Keratinocyte (primary cell): Measurements from ENCODE around the gene VASH2. TPM values are rescaled to one million over a fixed set of nuclear protein-coding genes. Genes with fewer than 3 reads are reported as not detected.

Experiments used
- DNase-seq: peaks from one replicate; pipeline ENCODE4 v3.0.0-alpha.2; 2011; ENCODE audit warnings: low read depth, missing footprints, low spot score
- FAIRE-seq: peaks from 2 replicates; lab custom pipeline; 2011; peaks lifted over from hg19 to GRCh38; lab: Jason Lieb, UNC
- H2AFZ ChIP-seq: 2 replicates; pipeline ENCODE4 v1.6.0; 2012; ENCODE audit warnings: low read length, control low read depth, inconsistent platforms; ENCODE audit not compliant: control insufficient read depth
- H3K27ac ChIP-seq: 2 replicates; pipeline ENCODE4 v1.5.1; 2011; ENCODE audit warnings: low read length; ENCODE audit not compliant: control insufficient read depth, insufficient read depth
- H3K27me3 ChIP-seq: 3 replicates; pipeline ENCODE4 v1.6.0; 2011; ENCODE audit warnings: low read length; ENCODE audit not compliant: control insufficient read depth, insufficient read depth; ENCODE audit errors: extremely low read depth
- H3K36me3 ChIP-seq, 2 experiments: 2 replicates in 1 of 2; 3 replicates in 1 of 2; pipeline ENCODE4 v1.5.1; 2011; ENCODE audit warnings: low read length in 2 of 2, mild to moderate bottlenecking in 1 of 2; ENCODE audit not compliant: control insufficient read depth in 2 of 2, insufficient read depth in 2 of 2; ENCODE audit errors: extremely low read depth in 1 of 2
- H3K4me1 ChIP-seq: 3 replicates; pipeline ENCODE4 v1.5.1; 2011; ENCODE audit warnings: low read length; ENCODE audit not compliant: control insufficient read depth, insufficient read depth; ENCODE audit errors: extremely low read depth
- H3K4me2 ChIP-seq: 3 replicates; pipeline ENCODE4 v1.6.0; 2011; ENCODE audit warnings: low read depth, low read length; ENCODE audit not compliant: control insufficient read depth, insufficient read depth; ENCODE audit errors: extremely low read depth
- H3K4me3 ChIP-seq, 3 experiments: fragments of 200-600 bp in 1 of 3; sonication (generic) in 1 of 3; 2 replicates in 2 of 3; 3 replicates in 1 of 3; pipeline ENCODE4 v1.5.1; 2011 to 2016; ENCODE audit warnings: low read length in 3 of 3, mild to moderate bottlenecking in 3 of 3, control low read depth in 2 of 3, inconsistent platforms in 1 of 3, low read depth in 1 of 3, mixed read lengths in 1 of 3, mixed run types in 1 of 3, moderate library complexity in 1 of 3; ENCODE audit not compliant: control insufficient read depth in 2 of 3, insufficient read depth in 2 of 3; ENCODE audit errors: extremely low read depth in 1 of 3
- H3K79me2 ChIP-seq: 2 replicates; pipeline ENCODE4 v1.6.0; 2012; ENCODE audit warnings: low read length; ENCODE audit not compliant: control insufficient read depth, insufficient read depth
- H3K9ac ChIP-seq: 3 replicates; pipeline ENCODE4 v1.6.0; 2011; ENCODE audit warnings: low read length; ENCODE audit not compliant: control insufficient read depth, insufficient read depth; ENCODE audit errors: extremely low read depth
- H3K9me1 ChIP-seq: 3 replicates; pipeline ENCODE4 v1.6.0; 2011; ENCODE audit warnings: low read length; ENCODE audit not compliant: control insufficient read depth, insufficient read depth; ENCODE audit errors: extremely low read depth
- H3K9me3 ChIP-seq: 2 replicates; pipeline ENCODE4 v1.5.1; 2012; ENCODE audit warnings: low read depth, low read length; ENCODE audit not compliant: control insufficient read depth
- H4K20me1 ChIP-seq: 3 replicates; pipeline ENCODE4 v1.6.0; 2011; ENCODE audit warnings: low read length; ENCODE audit not compliant: control insufficient read depth, insufficient read depth; ENCODE audit errors: extremely low read depth
- EZH2 ChIP-seq: IDR thresholded peaks from one replicate; pipeline ENCODE4 v1.6.1; 2012; ENCODE audit warnings: inconsistent platforms, mild to moderate bottlenecking, low read length, moderate library complexity
- dilution Hi-C: fragments of 300-500 bp; cut with MboI; formaldehyde crosslinking; loops from one replicate; pipeline ENCODE4 v1.7.0; 2020; ENCODE audit warnings: low sequenced_read_pairs; ENCODE audit not compliant: extremely low pct_ligation_motif_present
- polyA plus RNA-seq, 5 experiments: library from polyadenylated mRNA; depleted of rRNA in 3 of 5; stranded (reverse) in 3 of 5; stranded (forward) in 1 of 5; unstranded in 1 of 5; fragments of >200 nt; gene quantifications; 1 replicate in 1 of 5; 2 replicates in 3 of 5; 3 replicates in 1 of 5; pipeline versions ENCODE4 v1.2.1 to v1.2.3, GENCODE V29; 2011 to 2012; ENCODE audit warnings: missing spikeins in 2 of 5, low read depth in 1 of 5, low replicate concordance in 1 of 5
- TF ChIP-seq, protein P1 (sequence below), 3 experiments: IDR thresholded peaks in 1 of 3; conservative IDR thresholded peaks in 1 of 3; optimal IDR thresholded peaks in 1 of 3; 2 replicates in 2 of 3; 3 replicates in 1 of 3; pipeline versions ENCODE3 to v1.5.1; 2011; ENCODE audit warnings: low read length in 3 of 3, mild to moderate bottlenecking in 3 of 3, moderate library complexity in 2 of 3, control low read depth in 1 of 3, inconsistent platforms in 1 of 3; ENCODE audit not compliant: insufficient read depth in 2 of 3; ENCODE audit errors: extremely low read depth in 1 of 3

VASH2 gene
- polyA plus RNA-seq, 1 donor (not counting 4 experiments of a cell fraction or from before 2014, with no cell fraction given) = 0.04 TPM

DNA sequence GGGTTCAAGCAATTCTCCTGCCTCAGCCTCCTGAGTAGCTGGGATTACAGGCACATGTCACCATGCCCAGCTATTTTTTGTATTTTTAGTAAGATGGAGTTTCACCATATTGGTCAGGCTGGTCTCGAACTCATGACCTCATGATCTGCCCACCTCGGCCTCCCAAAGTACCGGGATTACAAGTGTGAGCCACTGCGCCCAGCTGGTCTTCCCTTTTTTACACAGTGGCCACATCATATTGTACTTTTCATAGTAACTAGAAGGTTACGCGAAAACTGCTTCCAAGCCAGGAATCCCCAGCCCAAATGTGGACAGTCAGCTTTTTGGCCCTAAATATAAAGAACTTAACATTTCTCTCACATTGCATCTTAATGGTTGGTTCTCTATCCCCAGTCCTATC lies 4.2 kb downstream of the VASH2 start:
- peaks cover 50% of the 10 kb centered on the region for H3K27me3 ChIP-seq
- no peak overlapping the region for H3K9ac ChIP-seq
- dilution Hi-C loops = no loop called here
- no peak overlapping the region for H2AFZ ChIP-seq
- no peaks in the 10 kb centered on the region for H3K9me1 ChIP-seq
- no peaks in the 10 kb centered on the region for H4K20me1 ChIP-seq
- H3K9me3 ChIP-seq = no peaks in the 10 kb centered on the region
- H3K36me3 ChIP-seq = no peaks in the 10 kb centered on the region
- peaks cover 6% of the 10 kb centered on the region for H3K4me1 ChIP-seq
- DNase-seq = no peak
- H3K4me2 ChIP-seq = no peak overlapping the region
- no peak for FAIRE-seq
- no peaks in the 10 kb centered on the region for H3K79me2 ChIP-seq
- no peak overlapping the region for H3K27ac ChIP-seq
- H3K4me3 ChIP-seq = no peak overlapping the region
- TF ChIP-seq, protein P1, sequence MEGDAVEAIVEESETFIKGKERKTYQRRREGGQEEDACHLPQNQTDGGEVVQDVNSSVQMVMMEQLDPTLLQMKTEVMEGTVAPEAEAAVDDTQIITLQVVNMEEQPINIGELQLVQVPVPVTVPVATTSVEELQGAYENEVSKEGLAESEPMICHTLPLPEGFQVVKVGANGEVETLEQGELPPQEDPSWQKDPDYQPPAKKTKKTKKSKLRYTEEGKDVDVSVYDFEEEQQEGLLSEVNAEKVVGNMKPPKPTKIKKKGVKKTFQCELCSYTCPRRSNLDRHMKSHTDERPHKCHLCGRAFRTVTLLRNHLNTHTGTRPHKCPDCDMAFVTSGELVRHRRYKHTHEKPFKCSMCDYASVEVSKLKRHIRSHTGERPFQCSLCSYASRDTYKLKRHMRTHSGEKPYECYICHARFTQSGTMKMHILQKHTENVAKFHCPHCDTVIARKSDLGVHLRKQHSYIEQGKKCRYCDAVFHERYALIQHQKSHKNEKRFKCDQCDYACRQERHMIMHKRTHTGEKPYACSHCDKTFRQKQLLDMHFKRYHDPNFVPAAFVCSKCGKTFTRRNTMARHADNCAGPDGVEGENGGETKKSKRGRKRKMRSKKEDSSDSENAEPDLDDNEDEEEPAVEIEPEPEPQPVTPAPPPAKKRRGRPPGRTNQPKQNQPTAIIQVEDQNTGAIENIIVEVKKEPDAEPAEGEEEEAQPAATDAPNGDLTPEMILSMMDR (optimal IDR thresholded peaks at IDR 0.05 in 1 of 3, IDR thresholded peaks at IDR 0.05 in 1 of 3, conservative IDR thresholded peaks at IDR 0.05 in 1 of 3; ENCODE audit: extremely low read depth in 1 of 3, insufficient read depth in 2 of 3, low read length in 3 of 3) = no peak
- TF ChIP-seq EZH2 = no peak

DNA sequence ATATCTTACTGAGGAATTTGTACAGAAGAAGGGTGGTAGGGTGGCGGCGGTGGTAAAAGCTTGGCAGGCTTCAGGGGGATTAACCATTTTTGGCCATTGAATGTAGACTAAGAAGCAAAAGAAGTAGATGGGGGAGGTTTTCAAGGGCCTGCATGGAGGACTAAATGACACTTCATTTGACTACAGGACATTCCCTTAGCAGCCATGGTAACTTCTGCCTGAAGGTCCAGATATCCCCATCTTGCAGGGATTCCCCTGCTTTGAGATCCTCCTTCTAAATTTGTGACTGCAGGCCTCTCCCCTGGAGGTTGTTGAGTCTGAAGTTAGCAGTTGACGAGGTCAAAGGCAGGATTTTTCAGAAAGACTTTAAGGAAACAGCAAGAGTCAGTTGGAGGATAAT lies 4.8 kb downstream of the VASH2 start:
- H4K20me1 ChIP-seq = no peaks in the 10 kb centered on the region
- H3K27ac ChIP-seq = no peak overlapping the region
- no peak for FAIRE-seq
- H3K9me3 ChIP-seq = no peaks in the 10 kb centered on the region
- no peak overlapping the region for H3K4me2 ChIP-seq
- no peak overlapping the region for H3K4me3 ChIP-seq
- peaks cover 6% of the 10 kb centered on the region for H3K4me1 ChIP-seq
- H3K36me3 ChIP-seq = no peaks in the 10 kb centered on the region
- dilution Hi-C loops = no loop called here
- no peak for TF ChIP-seq EZH2
- TF ChIP-seq, protein P1 (optimal IDR thresholded peaks at IDR 0.05 in 1 of 3, IDR thresholded peaks at IDR 0.05 in 1 of 3, conservative IDR thresholded peaks at IDR 0.05 in 1 of 3; ENCODE audit: extremely low read depth in 1 of 3, insufficient read depth in 2 of 3, low read length in 3 of 3) = no peak
- no peaks in the 10 kb centered on the region for H3K9me1 ChIP-seq
- DNase-seq = no peak
- H3K9ac ChIP-seq = no peak overlapping the region
- peaks cover 44% of the 10 kb centered on the region for H3K27me3 ChIP-seq
- no peaks in the 10 kb centered on the region for H3K79me2 ChIP-seq
- H2AFZ ChIP-seq = no peak overlapping the region
